GM12878 (cell line): ENCODE data around the gene OGA.

Experiments
- ATF2 ChIP-seq: IDR thresholded peaks from 2 replicates; pipeline ENCODE4 v1.6.1; 2012; ENCODE audit warnings: low read length, inconsistent platforms
- CBFB ChIP-seq: IDR thresholded peaks from 2 replicates; pipeline ENCODE4 v1.6.1; 2016; ENCODE audit warnings: antibody characterized with exemption, low read depth
- CTCF ChIP-seq, 3 experiments: IDR thresholded peaks in 2 of 3; conservative IDR thresholded peaks in 1 of 3; 2 replicates each; pipeline ENCODE4 v1.5.1; 2011; ENCODE audit warnings: low read depth in 3 of 3, low read length in 3 of 3, mild to moderate bottlenecking in 3 of 3, control low read depth in 2 of 3, moderate library complexity in 2 of 3, inconsistent platforms in 1 of 3, mixed read lengths in 1 of 3; ENCODE audit not compliant: control insufficient read depth in 2 of 3, insufficient read depth in 1 of 3; ENCODE audit errors: extremely low read depth in 1 of 3
- EZH2 ChIP-seq: IDR thresholded peaks from 2 replicates; pipeline ENCODE4 v1.6.1; 2012; ENCODE audit warnings: low read depth, mild to moderate bottlenecking, control low read depth, inconsistent platforms, low read length, borderline replicate concordance; ENCODE audit not compliant: control insufficient read depth
- MAX ChIP-seq: IDR thresholded peaks from 2 replicates; pipeline ENCODE4 v1.6.1; 2012; ENCODE audit warnings: low read depth, low read length, improper control_type of control experiment
- MTA2 ChIP-seq: fragments of 450-650 bp; IDR thresholded peaks from 2 replicates; pipeline ENCODE4 v1.6.1; 2016; ENCODE audit warnings: low read depth, mild to moderate bottlenecking, moderate library complexity
- RAD21 ChIP-seq: IDR thresholded peaks from 2 replicates; pipeline ENCODE4 v1.6.1; 2011; ENCODE audit warnings: mild to moderate bottlenecking, low read depth, low read length, moderate library complexity; ENCODE audit not compliant: insufficient read depth
- SP1 ChIP-seq: IDR thresholded peaks from one replicate; pipeline ENCODE4 v1.6.1; 2011; ENCODE audit warnings: low read depth, low read length
- SUZ12 ChIP-seq: fragments of 200-600 bp; sonication (generic); IDR thresholded peaks from one replicate; pipeline ENCODE4 v1.6.1; 2018; ENCODE audit warnings: antibody characterized with exemption, mild to moderate bottlenecking; ENCODE audit not compliant: unreplicated experiment
- ZBTB4 ChIP-seq: fragments of 450-650 bp; formaldehyde crosslinking; IDR thresholded peaks from 2 replicates; pipeline ENCODE4 v1.4.0; 2022; ENCODE audit warnings: mild to moderate bottlenecking, moderate library complexity
- ZNF384 ChIP-seq: IDR thresholded peaks from 2 replicates; pipeline ENCODE4 v1.6.1; 2012; ENCODE audit warnings: low read depth, mild to moderate bottlenecking, low read length, improper control_type of control experiment, borderline replicate concordance
- TF ChIP-seq, protein P1 (sequence below): IDR thresholded peaks from 2 replicates; pipeline ENCODE4 v1.6.1; 2012; ENCODE audit warnings: improper control_type of control experiment, low read depth, low read length; ENCODE audit not compliant: insufficient replicate concordance
- TF ChIP-seq, protein P2 (sequence below): fragments of 450-650 bp; IDR thresholded peaks from 2 replicates; pipeline ENCODE4 v1.6.1; 2016; ENCODE audit warnings: mild to moderate bottlenecking, moderate library complexity, borderline replicate concordance

GRCh38 chr10:101817337-101818118, 716 bp downstream of the OGA start:
- TF ChIP-seq MAX, result no peak
- TF ChIP-seq ATF2, result no peak
- TF ChIP-seq RAD21, result no peak
- TF ChIP-seq ZBTB4 (CRISPR knock-in tag), result no peak
- TF ChIP-seq SP1, result no peak
- TF ChIP-seq, protein P1, sequence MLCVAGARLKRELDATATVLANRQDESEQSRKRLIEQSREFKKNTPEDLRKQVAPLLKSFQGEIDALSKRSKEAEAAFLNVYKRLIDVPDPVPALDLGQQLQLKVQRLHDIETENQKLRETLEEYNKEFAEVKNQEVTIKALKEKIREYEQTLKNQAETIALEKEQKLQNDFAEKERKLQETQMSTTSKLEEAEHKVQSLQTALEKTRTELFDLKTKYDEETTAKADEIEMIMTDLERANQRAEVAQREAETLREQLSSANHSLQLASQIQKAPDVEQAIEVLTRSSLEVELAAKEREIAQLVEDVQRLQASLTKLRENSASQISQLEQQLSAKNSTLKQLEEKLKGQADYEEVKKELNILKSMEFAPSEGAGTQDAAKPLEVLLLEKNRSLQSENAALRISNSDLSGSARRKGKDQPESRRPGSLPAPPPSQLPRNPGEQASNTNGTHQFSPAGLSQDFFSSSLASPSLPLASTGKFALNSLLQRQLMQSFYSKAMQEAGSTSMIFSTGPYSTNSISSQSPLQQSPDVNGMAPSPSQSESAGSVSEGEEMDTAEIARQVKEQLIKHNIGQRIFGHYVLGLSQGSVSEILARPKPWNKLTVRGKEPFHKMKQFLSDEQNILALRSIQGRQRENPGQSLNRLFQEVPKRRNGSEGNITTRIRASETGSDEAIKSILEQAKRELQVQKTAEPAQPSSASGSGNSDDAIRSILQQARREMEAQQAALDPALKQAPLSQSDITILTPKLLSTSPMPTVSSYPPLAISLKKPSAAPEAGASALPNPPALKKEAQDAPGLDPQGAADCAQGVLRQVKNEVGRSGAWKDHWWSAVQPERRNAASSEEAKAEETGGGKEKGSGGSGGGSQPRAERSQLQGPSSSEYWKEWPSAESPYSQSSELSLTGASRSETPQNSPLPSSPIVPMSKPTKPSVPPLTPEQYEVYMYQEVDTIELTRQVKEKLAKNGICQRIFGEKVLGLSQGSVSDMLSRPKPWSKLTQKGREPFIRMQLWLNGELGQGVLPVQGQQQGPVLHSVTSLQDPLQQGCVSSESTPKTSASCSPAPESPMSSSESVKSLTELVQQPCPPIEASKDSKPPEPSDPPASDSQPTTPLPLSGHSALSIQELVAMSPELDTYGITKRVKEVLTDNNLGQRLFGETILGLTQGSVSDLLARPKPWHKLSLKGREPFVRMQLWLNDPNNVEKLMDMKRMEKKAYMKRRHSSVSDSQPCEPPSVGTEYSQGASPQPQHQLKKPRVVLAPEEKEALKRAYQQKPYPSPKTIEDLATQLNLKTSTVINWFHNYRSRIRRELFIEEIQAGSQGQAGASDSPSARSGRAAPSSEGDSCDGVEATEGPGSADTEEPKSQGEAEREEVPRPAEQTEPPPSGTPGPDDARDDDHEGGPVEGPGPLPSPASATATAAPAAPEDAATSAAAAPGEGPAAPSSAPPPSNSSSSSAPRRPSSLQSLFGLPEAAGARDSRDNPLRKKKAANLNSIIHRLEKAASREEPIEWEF, result no peak
- no peak for TF ChIP-seq CBFB
- no peak for TF ChIP-seq EZH2
- TF ChIP-seq CTCF (IDR thresholded peaks at IDR 0.05 in 2 of 3, conservative IDR thresholded peaks at IDR 0.05 in 1 of 3; ENCODE audit: control insufficient read depth in 2 of 3, extremely low read depth in 1 of 3, insufficient read depth in 1 of 3, low read depth in 3 of 3, low read length in 3 of 3), result no peak
- no peak for TF ChIP-seq ZNF384
- no peak for TF ChIP-seq MTA2
- TF ChIP-seq, protein P2, sequence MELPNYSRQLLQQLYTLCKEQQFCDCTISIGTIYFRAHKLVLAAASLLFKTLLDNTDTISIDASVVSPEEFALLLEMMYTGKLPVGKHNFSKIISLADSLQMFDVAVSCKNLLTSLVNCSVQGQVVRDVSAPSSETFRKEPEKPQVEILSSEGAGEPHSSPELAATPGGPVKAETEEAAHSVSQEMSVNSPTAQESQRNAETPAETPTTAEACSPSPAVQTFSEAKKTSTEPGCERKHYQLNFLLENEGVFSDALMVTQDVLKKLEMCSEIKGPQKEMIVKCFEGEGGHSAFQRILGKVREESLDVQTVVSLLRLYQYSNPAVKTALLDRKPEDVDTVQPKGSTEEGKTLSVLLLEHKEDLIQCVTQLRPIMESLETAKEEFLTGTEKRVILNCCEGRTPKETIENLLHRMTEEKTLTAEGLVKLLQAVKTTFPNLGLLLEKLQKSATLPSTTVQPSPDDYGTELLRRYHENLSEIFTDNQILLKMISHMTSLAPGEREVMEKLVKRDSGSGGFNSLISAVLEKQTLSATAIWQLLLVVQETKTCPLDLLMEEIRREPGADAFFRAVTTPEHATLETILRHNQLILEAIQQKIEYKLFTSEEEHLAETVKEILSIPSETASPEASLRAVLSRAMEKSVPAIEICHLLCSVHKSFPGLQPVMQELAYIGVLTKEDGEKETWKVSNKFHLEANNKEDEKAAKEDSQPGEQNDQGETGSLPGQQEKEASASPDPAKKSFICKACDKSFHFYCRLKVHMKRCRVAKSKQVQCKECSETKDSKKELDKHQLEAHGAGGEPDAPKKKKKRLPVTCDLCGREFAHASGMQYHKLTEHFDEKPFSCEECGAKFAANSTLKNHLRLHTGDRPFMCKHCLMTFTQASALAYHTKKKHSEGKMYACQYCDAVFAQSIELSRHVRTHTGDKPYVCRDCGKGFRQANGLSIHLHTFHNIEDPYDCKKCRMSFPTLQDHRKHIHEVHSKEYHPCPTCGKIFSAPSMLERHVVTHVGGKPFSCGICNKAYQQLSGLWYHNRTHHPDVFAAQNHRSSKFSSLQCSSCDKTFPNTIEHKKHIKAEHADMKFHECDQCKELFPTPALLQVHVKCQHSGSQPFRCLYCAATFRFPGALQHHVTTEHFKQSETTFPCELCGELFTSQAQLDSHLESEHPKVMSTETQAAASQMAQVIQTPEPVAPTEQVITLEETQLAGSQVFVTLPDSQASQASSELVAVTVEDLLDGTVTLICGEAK, result no peak
- no peak for TF ChIP-seq SUZ12
